IPS-18c (cell line): ENCODE data around the gene FYCO1.

Source experiments
- H3K4me3 ChIP-seq: 2 replicates; pipeline ENCODE4 v1.7.0; 2013; ENCODE audit warnings: low read depth, mild to moderate bottlenecking, low read length, moderate library complexity; ENCODE audit not compliant: insufficient read depth
- H3K9me3 ChIP-seq: one replicate; pipeline ENCODE4 v1.6.1; 2013; ENCODE audit warnings: mild to moderate bottlenecking, low read length, moderate library complexity; ENCODE audit not compliant: control insufficient read depth, insufficient read depth

Gene FYCO1

GRCh38 chr3:45921158-45922038 lies 74.2 kb downstream of the FYCO1 start:
- Histone ChIP-seq H3K4me3 (no peak overlapping the region), H3K9me3 (peaks cover 2% of the 10 kb centered on the region)

GRCh38 chr3:45917146-45917898 lies 78.3 kb downstream of the FYCO1 start:
- peaks cover 2% of the 10 kb centered on the region for H3K9me3 ChIP-seq

GRCh38 chr3:45915518-45916231 lies 79.9 kb downstream of the FYCO1 start:
- no peak overlapping the region for H3K4me3 ChIP-seq
- peaks cover 2% of the 10 kb centered on the region for H3K9me3 ChIP-seq

More at GRCh38 chr3:45917146-45917898, 78.3 kb downstream of the FYCO1 start:
- no peak overlapping the region for H3K4me3 ChIP-seq

GRCh38 chr3:45915059-45915439 lies 80.6 kb downstream of the FYCO1 start:
- no peak overlapping the region for H3K4me3 ChIP-seq
- peaks cover 2% of the 10 kb centered on the region for H3K9me3 ChIP-seq

- Histone ChIP-seq H3K4me3 (no peak overlapping the region), H3K9me3 (peaks cover 2% of the 10 kb centered on the region)
These were observed 81.1 kb downstream of the FYCO1 start for GRCh38 chr3:45914362-45915058.

GRCh38 chr3:45912435-45912834 lies 83.2 kb downstream of the FYCO1 start:
- no peak overlapping the region for H3K4me3 ChIP-seq
- peaks cover 2% of the 10 kb centered on the region for H3K9me3 ChIP-seq

GRCh38 chr3:45911511-45912226 lies 84.0 kb downstream of the FYCO1 start:
- Histone ChIP-seq H3K9me3 (no peaks in the 10 kb centered on the region), H3K4me3 (no peak overlapping the region)

GRCh38 chr3:45910892-45911291 lies 84.7 kb downstream of the FYCO1 start:
- Histone ChIP-seq H3K4me3 (no peak overlapping the region), H3K9me3 (no peaks in the 10 kb centered on the region)

- H3K4me3 ChIP-seq, result no peak overlapping the region
- H3K9me3 ChIP-seq, result no peaks in the 10 kb centered on the region
These were observed 86.1 kb downstream of the FYCO1 start for GRCh38 chr3:45909542-45909941.

- Histone ChIP-seq H3K4me3 (no peak overlapping the region), H3K9me3 (no peaks in the 10 kb centered on the region)
These were observed 86.9 kb downstream of the FYCO1 start for GRCh38 chr3:45908761-45909160.

- no peak overlapping the region for H3K4me3 ChIP-seq
- H3K9me3 ChIP-seq, result no peaks in the 10 kb centered on the region
These were observed 87.6 kb downstream of the FYCO1 start for GRCh38 chr3:45907769-45908705.

- Histone ChIP-seq H3K9me3 (no peaks in the 10 kb centered on the region), H3K4me3 (no peak overlapping the region)
These were observed 88.8 kb downstream of the FYCO1 start for GRCh38 chr3:45906681-45907407.

- H3K4me3 ChIP-seq, result no peak overlapping the region
These were observed 89.9 kb downstream of the FYCO1 start for GRCh38 chr3:45905755-45906154.

GRCh38 chr3:45904931-45905330 lies 90.7 kb downstream of the FYCO1 start:
- no peaks in the 10 kb centered on the region for H3K9me3 ChIP-seq
- H3K4me3 ChIP-seq, result no peak overlapping the region

More at GRCh38 chr3:45905755-45906154, 89.9 kb downstream of the FYCO1 start:
- H3K9me3 ChIP-seq, result no peaks in the 10 kb centered on the region

GRCh38 chr3:45896956-45897355 lies 98.7 kb downstream of the FYCO1 start:
- H3K4me3 ChIP-seq, result no peak overlapping the region
- H3K9me3 ChIP-seq, result peaks cover 2% of the 10 kb centered on the region
